ENCODE data around the gene PLEKHG5. TPM values are rescaled to one million over a fixed set of nuclear protein-coding genes. Genes with fewer than 3 reads are reported as not detected.
A peak's percentile ranks its signal among the peaks of the same experiment; 100 is the strongest.
"Not testable (repeated sequence)": the region's sequence is repeated elsewhere in the genome, so short reads cannot be mapped to it uniquely, and the experiment has no call there.

Gene PLEKHG5
- total RNA-seq, 4 donors from 2014 or later, result 24.3 to 37.8 (median 32.6) TPM

DNA sequence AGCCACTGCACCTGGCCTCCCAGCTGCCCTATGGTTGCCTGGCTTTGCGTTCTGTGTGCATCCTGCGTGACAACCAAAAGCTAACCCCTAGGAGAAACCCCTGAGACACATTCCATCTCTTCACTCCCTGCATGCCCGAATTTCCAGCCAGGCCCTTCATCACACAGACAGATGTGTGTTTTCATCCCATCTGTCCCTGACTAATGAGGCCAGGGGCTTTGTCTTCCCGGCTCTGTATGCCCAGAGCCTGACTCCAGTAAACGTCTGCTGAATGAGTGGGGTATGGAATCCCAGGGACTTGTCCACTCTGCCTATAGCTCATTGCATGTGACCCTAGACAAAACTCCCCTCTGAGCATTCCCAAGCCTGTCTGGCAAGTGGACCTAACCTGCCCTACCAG lies 57.3 kb downstream of the PLEKHG5 start:
- intact Hi-C loops (cut with DNase I), result no loop called here
- Histone ChIP-seq H3K36me3 (no peaks in the 10 kb centered on the region), H3K9me3 (no peaks in the 10 kb centered on the region), H3K4me3 (no peak overlapping the region), H3K4me1 (peaks cover 0 to 24% (median 0%) of the 10 kb centered on the region in 3 donors), H3K27ac (no peak overlapping the region), H3K27me3 (peaks cover 0 to 49% (median 0%) of the 10 kb centered on the region in 4 donors)
- 77 to 78% methylated on average over 3 to 5 of the region's 5 CpGs for WGBS, 2 donors
- no peak for TF ChIP-seq POLR2A (IDR thresholded peaks at IDR 0.05)
- TF ChIP-seq, protein P1, sequence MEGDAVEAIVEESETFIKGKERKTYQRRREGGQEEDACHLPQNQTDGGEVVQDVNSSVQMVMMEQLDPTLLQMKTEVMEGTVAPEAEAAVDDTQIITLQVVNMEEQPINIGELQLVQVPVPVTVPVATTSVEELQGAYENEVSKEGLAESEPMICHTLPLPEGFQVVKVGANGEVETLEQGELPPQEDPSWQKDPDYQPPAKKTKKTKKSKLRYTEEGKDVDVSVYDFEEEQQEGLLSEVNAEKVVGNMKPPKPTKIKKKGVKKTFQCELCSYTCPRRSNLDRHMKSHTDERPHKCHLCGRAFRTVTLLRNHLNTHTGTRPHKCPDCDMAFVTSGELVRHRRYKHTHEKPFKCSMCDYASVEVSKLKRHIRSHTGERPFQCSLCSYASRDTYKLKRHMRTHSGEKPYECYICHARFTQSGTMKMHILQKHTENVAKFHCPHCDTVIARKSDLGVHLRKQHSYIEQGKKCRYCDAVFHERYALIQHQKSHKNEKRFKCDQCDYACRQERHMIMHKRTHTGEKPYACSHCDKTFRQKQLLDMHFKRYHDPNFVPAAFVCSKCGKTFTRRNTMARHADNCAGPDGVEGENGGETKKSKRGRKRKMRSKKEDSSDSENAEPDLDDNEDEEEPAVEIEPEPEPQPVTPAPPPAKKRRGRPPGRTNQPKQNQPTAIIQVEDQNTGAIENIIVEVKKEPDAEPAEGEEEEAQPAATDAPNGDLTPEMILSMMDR (IDR thresholded peaks at IDR 0.05), result no peak
- no peak for DNase-seq

DNA sequence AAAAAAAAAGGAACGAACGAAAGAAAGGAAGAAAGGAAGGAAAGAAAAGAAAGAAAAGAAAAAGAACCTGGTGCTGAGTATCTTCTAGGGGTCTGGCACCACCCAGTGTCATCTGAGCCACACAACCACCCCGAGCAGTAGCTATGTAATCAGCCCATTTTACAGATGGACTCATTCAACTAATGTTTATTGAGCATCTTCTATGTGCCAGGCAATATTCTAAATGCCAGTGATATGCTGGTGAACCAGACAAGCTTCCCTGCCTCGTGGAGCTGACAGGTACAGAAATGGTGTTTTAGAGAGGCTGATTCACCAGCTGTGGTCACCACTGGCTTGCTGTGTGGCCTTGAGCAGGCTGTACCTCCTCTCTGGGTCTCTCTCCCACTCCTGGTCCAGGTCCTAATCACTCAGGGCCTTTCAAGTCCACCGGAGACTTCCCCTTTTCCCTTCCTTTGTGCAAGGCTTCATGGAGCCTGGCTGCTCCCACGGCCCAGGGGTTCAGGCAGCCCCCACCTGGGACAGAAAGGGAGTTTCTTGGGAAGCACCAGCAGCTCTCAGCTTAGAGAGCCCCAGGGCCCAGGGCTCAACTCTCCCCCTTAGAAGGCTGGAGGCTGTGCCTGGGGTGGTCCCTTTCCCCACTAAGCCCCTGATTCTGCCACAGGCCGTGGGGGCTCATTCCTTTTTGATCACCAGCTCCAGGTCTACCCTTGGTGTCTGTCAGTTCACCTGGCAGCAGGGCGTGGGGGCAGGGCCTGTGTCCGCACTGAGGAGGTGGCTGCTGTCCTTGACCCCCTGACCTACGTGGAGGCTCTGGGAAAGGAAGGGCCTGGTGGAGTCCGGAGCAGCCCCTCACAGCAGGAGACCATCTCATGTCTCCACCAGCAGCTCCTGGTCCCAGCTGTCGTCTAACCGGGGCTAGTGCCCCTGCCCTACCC lies 59.6 kb downstream of the PLEKHG5 start:
- H3K27ac ChIP-seq; intact Hi-C loops (cut with DNase I); DNase-seq; H3K36me3 ChIP-seq; H3K4me3 ChIP-seq; H3K9me3 ChIP-seq: not testable (repeated sequence)
- peaks cover 0 to 49% (median 0%) of the 10 kb centered on the region in 4 donors for H3K27me3 ChIP-seq
- 64 to 73% methylated on average over 5 to 6 of the region's 13 CpGs for WGBS, 2 donors
- peaks cover 9 to 44% (median 12%) of the 10 kb centered on the region in 3 donors for H3K4me1 ChIP-seq

DNA sequence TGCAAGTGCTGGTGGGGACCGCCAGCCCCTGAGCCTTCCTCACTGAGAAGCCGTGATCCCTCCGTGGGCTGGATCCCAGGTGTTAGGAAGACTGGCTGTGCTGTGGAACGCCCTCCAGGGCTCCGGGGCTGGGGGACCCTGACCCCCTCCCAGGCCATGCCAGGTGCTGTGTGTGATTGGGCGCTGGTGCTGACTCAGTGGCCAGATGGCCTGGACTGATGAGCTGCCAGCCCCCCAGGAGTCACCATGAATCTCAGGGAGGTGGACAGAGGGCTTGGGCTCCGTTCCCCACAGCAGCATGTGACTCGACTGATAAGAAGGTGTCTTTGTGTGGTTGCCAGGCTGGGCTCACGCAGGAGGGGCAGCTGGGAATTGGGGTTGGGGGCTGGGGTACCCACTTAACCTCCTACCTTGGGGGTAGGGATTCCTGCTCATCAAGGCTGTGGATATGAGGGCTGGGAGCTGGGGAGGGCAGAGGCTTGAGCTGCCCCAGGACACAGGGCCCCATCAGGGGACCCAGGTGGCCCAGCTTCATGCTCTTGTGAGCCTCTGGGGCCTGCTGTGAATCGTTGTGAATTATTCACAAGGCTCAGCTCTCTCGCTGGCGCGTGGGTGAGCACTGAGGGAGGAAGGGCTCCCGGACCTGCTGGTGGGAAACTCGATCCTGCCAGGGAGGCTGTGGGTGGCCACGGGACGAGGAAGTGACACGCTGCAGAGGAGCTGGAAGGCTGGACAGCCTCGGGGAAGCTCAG lies 61.6 kb downstream of the PLEKHG5 start:
- DNase-seq; intact Hi-C loops (cut with DNase I); H3K27ac ChIP-seq; H3K4me3 ChIP-seq; H3K9me3 ChIP-seq; H3K36me3 ChIP-seq: not testable (repeated sequence)
- peaks cover 19 to 64% (median 28%) of the 10 kb centered on the region in 3 donors for H3K4me1 ChIP-seq
- peaks cover 0 to 65% (median 3%) of the 10 kb centered on the region in 4 donors for H3K27me3 ChIP-seq
- WGBS, 2 donors, result 50% methylated on average over 2 of the region's 19 CpGs; no CpG with 5 or more reads in 1 of the 2 donors

DNA sequence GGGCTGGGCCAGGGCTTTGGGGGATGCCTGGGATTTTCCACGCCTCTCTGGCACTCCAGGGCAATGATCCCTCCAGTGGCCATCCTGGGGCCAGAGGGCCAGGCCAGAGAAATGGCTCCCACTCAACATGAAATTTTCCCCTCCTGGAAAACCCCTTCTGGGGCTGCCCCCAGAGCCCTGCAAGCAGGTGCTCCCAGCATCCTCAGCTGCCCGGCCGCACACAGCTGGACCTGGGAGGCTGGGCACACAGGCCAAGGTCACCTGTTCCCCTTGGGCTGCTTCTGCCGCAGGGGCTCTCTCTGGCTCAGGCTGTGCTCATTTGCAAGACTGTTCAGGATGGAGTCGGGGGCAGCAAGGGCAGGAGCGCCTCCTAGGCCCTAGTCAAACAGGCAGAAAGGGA lies 63.0 kb downstream of the PLEKHG5 start:
- Histone ChIP-seq H3K27ac (peak overlapping the region in 1 of 4 donors; percentile 64), H3K4me1 (peaks cover 33 to 78% (median 37%) of the 10 kb centered on the region in 3 donors), H3K27me3 (peaks cover 0 to 79% (median 3%) of the 10 kb centered on the region in 4 donors)
- WGBS, 2 donors, result 83% methylated on average over 1 of the region's 6 CpGs; no CpG with 5 or more reads in 1 of the 2 donors
- H3K9me3 ChIP-seq; DNase-seq; H3K36me3 ChIP-seq; H3K4me3 ChIP-seq; intact Hi-C loops (cut with DNase I): not testable (repeated sequence)

DNA sequence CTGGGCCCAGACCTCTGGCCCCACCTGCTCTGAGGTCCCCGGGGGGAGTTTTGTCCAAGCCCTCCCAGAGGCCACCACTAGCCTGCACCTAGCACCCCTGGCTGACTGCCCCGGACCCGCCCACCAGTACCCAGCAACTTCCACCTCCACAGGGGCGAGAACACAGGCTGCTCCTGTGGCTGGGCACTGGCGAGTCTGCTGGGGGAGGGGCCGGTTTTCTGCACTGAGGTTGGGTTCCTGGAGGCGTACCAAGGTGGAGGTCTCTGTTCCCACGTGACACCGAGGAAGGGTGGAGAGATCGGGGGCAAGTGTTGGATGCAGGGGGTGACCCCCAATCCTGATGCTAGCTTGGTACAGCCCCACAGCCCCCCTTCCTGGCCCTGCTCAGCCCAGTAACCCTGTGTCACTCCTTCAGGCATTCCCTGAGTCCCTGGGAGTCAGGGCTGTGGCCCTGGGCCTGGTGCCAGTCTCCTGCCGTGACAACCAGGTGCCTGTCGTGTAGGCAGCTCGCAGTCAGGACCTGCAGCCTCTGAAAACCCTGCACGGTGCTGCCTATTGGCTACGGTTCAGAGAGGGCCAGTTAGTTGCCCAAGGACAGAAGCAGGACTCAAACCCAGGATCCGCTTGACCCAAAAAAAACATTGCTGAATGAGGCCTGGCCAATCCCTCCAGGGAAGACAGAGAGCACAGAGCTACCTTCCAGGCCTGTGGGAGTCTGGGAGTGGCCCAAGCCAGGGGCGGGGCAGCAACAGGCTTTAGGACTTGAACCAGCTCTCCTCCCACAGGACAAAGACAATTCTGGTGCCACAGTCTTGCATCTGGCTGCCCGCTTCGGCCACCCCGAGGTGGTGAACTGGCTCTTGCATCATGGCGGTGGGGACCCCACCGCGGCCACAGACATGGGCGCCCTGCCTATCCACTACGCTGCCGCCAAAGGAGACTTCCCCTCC lies 63.8 kb downstream of the PLEKHG5 start:
- no peak for DNase-seq
- Histone ChIP-seq H3K4me1 (peaks cover 39 to 85% (median 43%) of the 10 kb centered on the region in 3 donors), H3K27ac (peak overlapping the region; percentile 4 to 64 (median 38)), H3K4me3 (no peak overlapping the region), H3K9me3 (no peaks in the 10 kb centered on the region), H3K36me3 (no peaks in the 10 kb centered on the region), H3K27me3 (peaks cover 0 to 86% (median 3%) of the 10 kb centered on the region in 4 donors)
- intact Hi-C loops (cut with DNase I), result no loop called here
- 45 to 76% methylated on average over 6 to 8 of the region's 26 CpGs for WGBS, 2 donors
- TF ChIP-seq POLR2A (IDR thresholded peaks at IDR 0.05), result no peak
- TF ChIP-seq, protein P1 (IDR thresholded peaks at IDR 0.05), result no peak

DNA sequence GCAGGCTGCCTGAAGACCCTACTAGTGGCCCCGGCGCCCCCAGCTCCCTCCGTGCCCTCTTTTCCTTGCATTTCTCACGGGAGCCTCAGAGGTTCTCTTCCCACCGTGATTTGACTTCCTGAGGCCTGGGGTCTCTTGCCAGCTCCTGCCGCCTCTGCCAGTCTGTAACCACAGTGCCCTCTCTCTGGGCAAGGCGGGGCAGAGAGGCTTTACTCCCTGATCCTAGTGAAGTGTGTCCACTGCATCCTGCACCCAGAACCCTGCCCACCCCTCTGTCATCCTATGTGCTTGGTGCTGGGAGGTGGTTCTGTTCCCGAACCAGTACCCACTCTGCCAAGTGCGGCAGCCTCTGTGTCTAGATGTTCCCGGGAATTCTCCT lies 64.5 kb downstream of the PLEKHG5 start:
- H3K4me3 ChIP-seq, result no peak overlapping the region
- H3K27ac ChIP-seq, result peak overlapping the region in 3 of 4 donors; percentile 4 to 64 (median 38)
- no peak for DNase-seq
- TF ChIP-seq, protein P1 (IDR thresholded peaks at IDR 0.05), result no peak
- TF ChIP-seq POLR2A (IDR thresholded peaks at IDR 0.05), result no peak
- peaks cover 39 to 90% (median 43%) of the 10 kb centered on the region in 3 donors for H3K4me1 ChIP-seq
- no peaks in the 10 kb centered on the region for H3K36me3 ChIP-seq
- WGBS, 2 donors, result 77 to 81% methylated on average over 9 of the region's 10 CpGs
- intact Hi-C loops (cut with DNase I), result no loop called here
- H3K27me3 ChIP-seq, result peaks cover 0 to 94% (median 3%) of the 10 kb centered on the region in 4 donors
- no peaks in the 10 kb centered on the region for H3K9me3 ChIP-seq

Measured in esophagus squamous epithelium (tissue), 5 donors.